Mesothelial cell of epicardium (in vitro differentiated cells): Measurements from ENCODE around the gene ANKS1A. TPM values are rescaled to one million over a fixed set of nuclear protein-coding genes. Genes with fewer than 3 reads are reported as not detected.

ENCODE experiments used
- DNase-seq, 2 experiments: peaks; one replicate each; pipeline ENCODE4 v3.0.0; 2021; ENCODE audit warnings: low spot score in 2 of 2; ENCODE audit not compliant: unreplicated experiment in 2 of 2
- H3K27ac Mint-ChIP-seq: 2 replicates; pipeline ENCODE4 v1.8.0; 2021; ENCODE audit warnings: mixed read lengths
- H3K27me3 Mint-ChIP-seq: 2 replicates; pipeline ENCODE4 v1.8.0; 2021; ENCODE audit warnings: low read depth, mixed read lengths
- H3K36me3 Mint-ChIP-seq: 2 replicates; pipeline ENCODE4 v1.8.0; 2021; ENCODE audit warnings: mixed read lengths
- H3K4me1 Mint-ChIP-seq: 2 replicates; pipeline ENCODE4 v1.8.0; 2021; ENCODE audit warnings: mixed read lengths
- H3K4me3 Mint-ChIP-seq: 2 replicates; pipeline ENCODE4 v1.8.0; 2021; ENCODE audit warnings: mild to moderate bottlenecking, moderate library complexity, mixed read lengths
- H3K9me3 Mint-ChIP-seq: 2 replicates; pipeline ENCODE4 v1.8.0; 2021; ENCODE audit warnings: mixed read lengths
- CTCF ChIP-seq: fragments of 200-600 bp; sonication (generic); IDR thresholded peaks from one replicate; pipeline ENCODE4 v1.5.0; 2021; ENCODE audit warnings: antibody characterized with exemption; ENCODE audit not compliant: unreplicated experiment
- total RNA-seq: library from RNA; stranded (reverse); gene quantifications from 3 replicates; pipeline ENCODE4 v1.2.1, GENCODE V29; 2021

ANKS1A gene
- total RNA-seq, 1 donor from 2014 or later, result 30.6 TPM

DNA sequence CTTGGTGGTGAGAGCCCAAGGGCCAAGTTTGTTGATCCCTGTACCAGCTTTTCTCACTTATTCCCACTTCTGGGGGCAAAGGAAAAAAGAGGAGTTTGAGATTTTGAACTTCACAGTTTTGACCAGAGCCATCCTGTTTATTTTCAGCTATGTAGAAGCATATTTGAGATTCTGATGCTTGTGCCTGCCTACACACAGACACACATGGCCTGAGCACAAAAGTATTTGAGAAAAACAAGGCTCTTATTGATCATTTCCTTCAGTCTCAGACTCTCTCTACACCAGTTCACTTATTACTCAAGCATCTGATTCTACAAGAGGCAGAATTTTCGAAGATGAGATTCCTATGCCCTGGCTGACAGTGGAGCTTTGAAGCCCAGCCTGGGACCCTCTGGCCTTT lies 151.3 kb downstream of the ANKS1A start:
- DNase-seq, result no peak
- Mint-ChIP-seq H3K4me3 (no peak overlapping the region), H3K36me3 (peaks cover 6% of the 10 kb centered on the region), H3K27me3 (no peaks in the 10 kb centered on the region), H3K4me1 (peaks cover 31% of the 10 kb centered on the region), H3K9me3 (no peaks in the 10 kb centered on the region), H3K27ac (peak overlapping the region; percentile 81)
- TF ChIP-seq CTCF, result no peak

DNA sequence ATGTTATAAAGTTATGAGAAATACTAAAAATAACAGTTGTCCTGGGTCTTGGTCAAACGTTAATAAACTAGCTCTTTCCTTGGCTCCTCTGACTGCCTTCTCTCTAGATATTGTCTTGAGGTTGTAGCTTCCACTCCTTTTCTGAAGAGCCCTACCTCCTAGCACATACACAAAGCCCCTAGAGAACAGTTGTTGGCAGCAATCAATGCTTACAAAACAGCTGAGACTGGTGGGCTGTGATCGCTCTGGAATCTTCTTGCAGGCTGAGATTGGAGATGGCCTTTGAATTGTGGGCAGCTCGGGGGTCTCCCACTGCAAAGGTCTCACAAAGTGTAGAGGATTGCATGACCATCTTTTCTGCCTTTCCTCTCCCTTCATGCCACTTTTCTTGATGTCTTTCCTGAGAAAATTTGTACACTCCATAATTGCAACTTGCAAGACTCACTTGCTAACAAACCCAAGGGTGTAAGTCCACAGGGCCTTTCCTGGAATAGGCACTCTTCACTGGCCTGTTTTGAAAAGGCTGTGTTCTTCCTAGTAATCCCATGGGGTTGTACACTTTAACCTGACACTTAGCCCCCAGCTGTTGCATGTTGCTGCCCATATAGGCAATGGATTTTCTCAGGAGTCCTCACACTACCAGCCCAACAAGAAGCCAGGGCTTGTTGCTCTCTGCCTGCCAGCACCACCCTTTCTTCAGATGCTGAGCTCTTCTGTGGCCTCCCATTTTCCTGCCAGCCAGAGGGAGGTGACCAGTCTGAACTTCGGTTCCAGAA lies 152.2 kb downstream of the ANKS1A start:
- Mint-ChIP-seq H3K36me3 (peaks cover 6% of the 10 kb centered on the region), H3K4me1 (peaks cover 31% of the 10 kb centered on the region), H3K9me3 (no peaks in the 10 kb centered on the region), H3K4me3 (no peak overlapping the region), H3K27ac (no peak overlapping the region), H3K27me3 (no peaks in the 10 kb centered on the region)
- TF ChIP-seq CTCF, result no peak
- no peak for DNase-seq

DNA sequence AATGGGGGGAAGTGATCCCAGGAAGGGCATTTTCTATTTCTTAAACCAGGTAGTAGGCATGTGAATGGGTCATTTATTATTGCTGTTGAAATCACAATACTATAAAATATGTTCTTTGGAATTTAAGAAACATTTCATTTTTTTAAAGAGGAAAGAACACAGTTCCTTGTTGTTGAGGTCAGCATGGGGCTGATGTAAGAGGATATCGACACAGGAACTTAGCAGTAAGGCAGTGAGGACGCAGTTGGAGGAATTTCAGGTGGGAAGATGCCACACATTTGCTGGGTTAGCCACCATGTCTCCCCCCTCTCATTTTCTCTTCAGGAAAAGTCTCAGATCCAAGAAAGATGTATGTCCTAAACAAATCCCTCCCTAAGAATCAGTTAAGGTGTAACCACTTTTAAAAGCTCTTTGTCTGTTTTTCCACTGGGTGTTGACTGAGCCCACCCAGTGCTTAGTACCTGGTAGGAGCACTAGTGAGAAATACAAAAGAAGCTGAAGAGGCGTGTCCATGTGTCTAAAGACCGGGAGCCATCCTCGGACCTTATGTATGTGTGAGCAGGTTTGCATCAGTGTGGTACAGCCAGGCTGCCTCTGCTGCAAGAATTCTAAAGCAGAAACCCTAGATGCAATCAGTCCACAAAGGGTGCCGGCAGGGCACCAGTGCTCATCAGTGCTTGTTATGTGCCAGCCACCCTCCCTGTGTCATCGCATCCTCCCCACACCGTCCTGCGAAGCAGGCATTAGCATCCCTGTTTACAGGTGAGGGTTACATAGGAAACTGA lies 153.2 kb downstream of the ANKS1A start:
- H3K4me1 Mint-ChIP-seq, result peaks cover 25% of the 10 kb centered on the region
- no peaks in the 10 kb centered on the region for H3K27me3 Mint-ChIP-seq
- H3K27ac Mint-ChIP-seq, result peak overlapping the region; percentile 40
- DNase-seq, result no peak
- H3K4me3 Mint-ChIP-seq, result no peak overlapping the region
- peaks cover 6% of the 10 kb centered on the region for H3K36me3 Mint-ChIP-seq
- H3K9me3 Mint-ChIP-seq, result no peaks in the 10 kb centered on the region
- no peak for TF ChIP-seq CTCF

GRCh38 chr6:35043381-35044130 lies 154.5 kb downstream of the ANKS1A start:
- Mint-ChIP-seq H3K4me3 (no peak overlapping the region), H3K9me3 (no peaks in the 10 kb centered on the region), H3K4me1 (peaks cover 15% of the 10 kb centered on the region), H3K36me3 (peaks cover 5% of the 10 kb centered on the region), H3K27me3 (no peaks in the 10 kb centered on the region), H3K27ac (no peak overlapping the region)
- no peak for DNase-seq
- no peak for TF ChIP-seq CTCF

DNA sequence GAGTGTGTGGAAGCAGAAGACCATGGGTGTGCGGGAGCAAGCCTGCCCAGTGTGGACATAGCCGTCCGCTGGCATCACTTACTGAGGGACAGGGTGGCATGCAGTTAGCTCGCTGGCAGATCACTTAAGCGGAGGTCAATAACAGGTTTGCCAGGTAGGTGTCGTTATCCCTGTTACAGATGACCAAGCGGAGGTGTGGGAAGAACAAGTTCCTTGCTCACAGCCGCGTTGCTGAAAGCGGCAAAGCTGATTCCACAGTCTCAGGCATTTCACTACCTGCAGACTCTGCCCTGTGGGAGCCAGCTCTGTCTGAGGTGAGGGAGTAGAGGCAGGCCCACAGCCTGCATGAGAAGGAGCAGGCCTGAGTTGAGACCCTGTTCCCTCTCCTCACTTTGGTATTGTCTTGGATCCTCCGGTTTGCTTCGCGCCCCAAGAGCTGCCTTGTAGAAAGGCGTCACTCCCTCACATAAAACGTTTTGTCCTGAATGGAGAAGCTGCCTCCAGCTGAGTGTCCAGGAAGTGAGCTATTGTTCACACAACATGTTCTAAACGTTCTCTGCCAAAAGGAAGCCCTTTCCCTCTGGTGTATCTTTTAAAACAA lies 155.2 kb downstream of the ANKS1A start:
- H3K27ac Mint-ChIP-seq, result no peak overlapping the region
- no peak for DNase-seq
- H3K4me1 Mint-ChIP-seq, result peaks cover 15% of the 10 kb centered on the region
- peaks cover 5% of the 10 kb centered on the region for H3K36me3 Mint-ChIP-seq
- H3K4me3 Mint-ChIP-seq, result no peak overlapping the region
- H3K9me3 Mint-ChIP-seq, result no peaks in the 10 kb centered on the region
- no peak for TF ChIP-seq CTCF
- H3K27me3 Mint-ChIP-seq, result no peaks in the 10 kb centered on the region
